ENCODE data around the gene TUBB4A.

Gene TUBB4A

GRCh38 chr19:6464070-6464873 is 37.8 kb downstream of the TUBB4A start, which contains the start of gene CRB3:
TSS of gene CRB3 (plus strand) at chr19:6464271. CDS start at chr19:6464702, 431 bp downstream.
- H3K27me3 ChIP-seq (ENCODE audit: low read depth), result no peaks in the 10 kb centered on the region
- in situ Hi-C loops (cut with MboI; ENCODE audit: low sequenced_read_pairs), result no loop called here
- no peak for DNase-seq (ENCODE audit: low spot score in 2 of 2)
- no peaks in the 10 kb centered on the region for H3K36me3 ChIP-seq (replicated peaks)
- no peak within 1 kb of the TSS for H3K4me3 ChIP-seq
- no peaks in the 10 kb centered on the region for H3K9me3 ChIP-seq
- no peaks in the 10 kb centered on the region for H3K4me1 ChIP-seq

GRCh38 chr19:6460099-6460884 is 41.8 kb downstream of the TUBB4A start:
- no peaks in the 10 kb centered on the region for H3K27me3 ChIP-seq (ENCODE audit: low read depth)

GRCh38 chr19:6459262-6460098 is 42.6 kb downstream of the TUBB4A start, which contains the start of gene SLC25A23:
TSS of gene SLC25A23 (minus strand) at chr19:6459792. CDS start at chr19:6459628, 164 bp downstream.
- no peaks in the 10 kb centered on the region for H3K27me3 ChIP-seq (ENCODE audit: low read depth)
- peaks cover 2% of the 10 kb centered on the region; the same call in 1 of the 2 replicates for H3K4me1 ChIP-seq
- in situ Hi-C loops (cut with MboI; ENCODE audit: low sequenced_read_pairs), result no loop called here
- H3K36me3 ChIP-seq (replicated peaks), result peaks cover 23% of the 10 kb centered on the region
- peak within 1 kb of the TSS; percentile 61 for H3K4me3 ChIP-seq
- peak; percentile 67 to 92 for DNase-seq (ENCODE audit: low spot score in 2 of 2)
- H3K9me3 ChIP-seq, result no peaks in the 10 kb centered on the region

More at GRCh38 chr19:6460099-6460884, 41.8 kb downstream of the TUBB4A start:
- in situ Hi-C loops (cut with MboI; ENCODE audit: low sequenced_read_pairs), result no loop called here
- Histone ChIP-seq H3K4me1 (peaks cover 2% of the 10 kb centered on the region; the same call in 1 of the 2 replicates), H3K36me3 (replicated peaks) (peaks cover 15% of the 10 kb centered on the region), H3K4me3 (peak overlapping the region; percentile 61), H3K9me3 (no peaks in the 10 kb centered on the region)
- DNase-seq (ENCODE audit: low spot score in 2 of 2), result peak; percentile 95 to 99

GRCh38 chr19:6458695-6459261 is 43.3 kb downstream of the TUBB4A start:
- H3K4me1 ChIP-seq, result peaks cover 2% of the 10 kb centered on the region; the same call in 1 of the 2 replicates
- H3K4me3 ChIP-seq, result peak overlapping the region; percentile 61
- H3K9me3 ChIP-seq, result 0 out of 2 replicates have a peak, but pooled peaks cover 2% of the 10 kb centered on the region
- in situ Hi-C loops (cut with MboI; ENCODE audit: low sequenced_read_pairs), result no loop called here
- peaks cover 30% of the 10 kb centered on the region for H3K36me3 ChIP-seq (replicated peaks)
- no peaks in the 10 kb centered on the region for H3K27me3 ChIP-seq (ENCODE audit: low read depth)
- DNase-seq (ENCODE audit: low spot score in 2 of 2), result peak in 1 of 2 experiments; percentile 23

GRCh38 chr19:6457958-6458694 is 44.0 kb downstream of the TUBB4A start:
- H3K4me3 ChIP-seq, result peak overlapping the region; percentile 61
- H3K4me1 ChIP-seq, result peaks cover 2% of the 10 kb centered on the region; the same call in 1 of the 2 replicates
- no peak for DNase-seq (ENCODE audit: low spot score in 2 of 2)
- H3K36me3 ChIP-seq (replicated peaks), result peaks cover 36% of the 10 kb centered on the region
- 0 out of 2 replicates have a peak, but pooled peaks cover 2% of the 10 kb centered on the region for H3K9me3 ChIP-seq
- H3K27me3 ChIP-seq (ENCODE audit: low read depth), result no peaks in the 10 kb centered on the region
- in situ Hi-C loops (cut with MboI; ENCODE audit: low sequenced_read_pairs), result no loop called here

GRCh38 chr19:6455924-6456323 is 46.2 kb downstream of the TUBB4A start:
- in situ Hi-C loops (cut with MboI; ENCODE audit: low sequenced_read_pairs), result no loop called here
- Histone ChIP-seq H3K36me3 (replicated peaks) (peaks cover 36% of the 10 kb centered on the region), H3K9me3 (0 out of 2 replicates have a peak, but pooled peaks cover 2% of the 10 kb centered on the region), H3K27me3 (ENCODE audit: low read depth) (no peaks in the 10 kb centered on the region), H3K4me3 (no peak overlapping the region), H3K4me1 (peaks cover 2% of the 10 kb centered on the region; the same call in 1 of the 2 replicates)
- DNase-seq (ENCODE audit: low spot score in 2 of 2), result no peak

GRCh38 chr19:6453951-6454565 is 48.1 kb downstream of the TUBB4A start:
- Histone ChIP-seq H3K4me3 (no peak overlapping the region), H3K9me3 (0 out of 2 replicates have a peak, but pooled peaks cover 2% of the 10 kb centered on the region), H3K4me1 (peaks cover 2% of the 10 kb centered on the region; the same call in 1 of the 2 replicates), H3K27me3 (ENCODE audit: low read depth) (no peaks in the 10 kb centered on the region), H3K36me3 (replicated peaks) (peaks cover 36% of the 10 kb centered on the region)
- in situ Hi-C loops (cut with MboI; ENCODE audit: low sequenced_read_pairs), result no loop called here
- no peak for DNase-seq (ENCODE audit: low spot score in 2 of 2)

GRCh38 chr19:6452899-6453298 is 49.2 kb downstream of the TUBB4A start:
- in situ Hi-C loops (cut with MboI; ENCODE audit: low sequenced_read_pairs), result no loop called here
- no peak overlapping the region for H3K4me3 ChIP-seq
- DNase-seq (ENCODE audit: low spot score in 2 of 2), result no peak
- 0 out of 2 replicates have a peak, but pooled peaks cover 2% of the 10 kb centered on the region for H3K9me3 ChIP-seq
- H3K27me3 ChIP-seq (ENCODE audit: low read depth), result no peaks in the 10 kb centered on the region
- H3K36me3 ChIP-seq (replicated peaks), result peaks cover 36% of the 10 kb centered on the region
- no peaks in the 10 kb centered on the region for H3K4me1 ChIP-seq

- Histone ChIP-seq H3K36me3 (replicated peaks) (peaks cover 34% of the 10 kb centered on the region), H3K4me3 (no peak overlapping the region), H3K4me1 (no peaks in the 10 kb centered on the region), H3K9me3 (0 out of 2 replicates have a peak, but pooled peaks cover 2% of the 10 kb centered on the region), H3K27me3 (ENCODE audit: low read depth) (no peaks in the 10 kb centered on the region)
- in situ Hi-C loops (cut with MboI; ENCODE audit: low sequenced_read_pairs), result no loop called here
- no peak for DNase-seq (ENCODE audit: low spot score in 2 of 2)
Measured at GRCh38 chr19:6452223-6452614, 49.9 kb downstream of the TUBB4A start.

GRCh38 chr19:6451583-6452222 is 50.4 kb downstream of the TUBB4A start:
- H3K27me3 ChIP-seq (ENCODE audit: low read depth), result no peaks in the 10 kb centered on the region
- peaks cover 32% of the 10 kb centered on the region for H3K36me3 ChIP-seq (replicated peaks)
- DNase-seq (ENCODE audit: low spot score in 2 of 2), result no peak
- in situ Hi-C loops (cut with MboI; ENCODE audit: low sequenced_read_pairs), result no loop called here
- no peak overlapping the region for H3K4me3 ChIP-seq
- H3K9me3 ChIP-seq, result 0 out of 2 replicates have a peak, but pooled peaks cover 2% of the 10 kb centered on the region
- H3K4me1 ChIP-seq, result no peaks in the 10 kb centered on the region

- no peaks in the 10 kb centered on the region for H3K4me1 ChIP-seq
- no peak for DNase-seq (ENCODE audit: low spot score in 2 of 2)
- H3K9me3 ChIP-seq, result 0 out of 2 replicates have a peak, but pooled peaks cover 2% of the 10 kb centered on the region
- H3K36me3 ChIP-seq (replicated peaks), result peaks cover 20% of the 10 kb centered on the region
- H3K27me3 ChIP-seq (ENCODE audit: low read depth), result no peaks in the 10 kb centered on the region
- no peak overlapping the region for H3K4me3 ChIP-seq
- in situ Hi-C loops (cut with MboI; ENCODE audit: low sequenced_read_pairs), result no loop called here
Measured at GRCh38 chr19:6450166-6450565, 51.9 kb downstream of the TUBB4A start.

Data from HAP-1 (cell line).